Omental fat pad (tissue), 4 donors: ENCODE measurements around the gene DLGAP1. TPM values are rescaled to one million over a fixed set of nuclear protein-coding genes. Genes with fewer than 3 reads are reported as not detected.

Experiments
- ATAC-seq: fragments of 150-250 bp; one replicate; pipeline ENCODE4 v1.9.1; 2016; ENCODE audit warnings: mild to moderate bottlenecking, moderate library complexity; ENCODE audit not compliant: low FRiP score
- DNase-seq: peaks from one replicate; pipeline ENCODE4 v3.0.0-alpha.2; 2019; ENCODE audit warnings: low spot score
- total RNA-seq, 4 donors: library from RNA; depleted of rRNA; stranded (reverse); fragments of >200 nt; gene quantifications; one replicate each; pipeline ENCODE4 v1.1.0, GENCODE V29; 2016
- TF ChIP-seq, protein P1 (sequence below), 3 donors: fragments of 450-650 bp; IDR thresholded peaks; one replicate each; pipeline ENCODE4 v1.5.1; 2016 to 2017; ENCODE audit warnings: antibody characterized with exemption in 3 of 3, mild to moderate bottlenecking in 3 of 3, moderate library complexity in 2 of 3

Gene DLGAP1
- total RNA-seq, 4 donors from 2014 or later = 1.5 to 8.0 (median 5.4) TPM

DNA sequence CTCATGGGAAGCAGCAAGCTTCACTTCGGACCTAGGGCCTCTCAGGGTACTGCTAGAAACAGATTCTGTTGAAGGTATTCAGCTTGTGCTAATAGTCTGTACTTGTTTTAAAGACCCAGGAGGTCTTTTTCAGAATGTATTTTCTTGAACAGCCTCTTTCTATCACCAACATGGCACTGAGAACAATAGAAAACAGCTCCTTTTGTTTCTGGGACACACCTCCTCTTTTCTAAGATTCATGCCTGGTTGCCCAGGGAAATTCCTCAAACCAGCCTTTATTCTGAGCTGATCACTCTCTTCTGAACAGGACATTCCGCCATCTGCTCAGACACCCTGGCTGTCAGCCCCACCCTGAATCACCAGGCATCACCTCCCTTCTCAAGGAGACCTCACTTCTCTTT is 615.5 kb downstream of the DLGAP1 start:
- ATAC-seq (no peak), DNase-seq (no peak)
- TF ChIP-seq, protein P1, sequence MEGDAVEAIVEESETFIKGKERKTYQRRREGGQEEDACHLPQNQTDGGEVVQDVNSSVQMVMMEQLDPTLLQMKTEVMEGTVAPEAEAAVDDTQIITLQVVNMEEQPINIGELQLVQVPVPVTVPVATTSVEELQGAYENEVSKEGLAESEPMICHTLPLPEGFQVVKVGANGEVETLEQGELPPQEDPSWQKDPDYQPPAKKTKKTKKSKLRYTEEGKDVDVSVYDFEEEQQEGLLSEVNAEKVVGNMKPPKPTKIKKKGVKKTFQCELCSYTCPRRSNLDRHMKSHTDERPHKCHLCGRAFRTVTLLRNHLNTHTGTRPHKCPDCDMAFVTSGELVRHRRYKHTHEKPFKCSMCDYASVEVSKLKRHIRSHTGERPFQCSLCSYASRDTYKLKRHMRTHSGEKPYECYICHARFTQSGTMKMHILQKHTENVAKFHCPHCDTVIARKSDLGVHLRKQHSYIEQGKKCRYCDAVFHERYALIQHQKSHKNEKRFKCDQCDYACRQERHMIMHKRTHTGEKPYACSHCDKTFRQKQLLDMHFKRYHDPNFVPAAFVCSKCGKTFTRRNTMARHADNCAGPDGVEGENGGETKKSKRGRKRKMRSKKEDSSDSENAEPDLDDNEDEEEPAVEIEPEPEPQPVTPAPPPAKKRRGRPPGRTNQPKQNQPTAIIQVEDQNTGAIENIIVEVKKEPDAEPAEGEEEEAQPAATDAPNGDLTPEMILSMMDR (IDR thresholded peaks at IDR 0.05) = no peak

DNA sequence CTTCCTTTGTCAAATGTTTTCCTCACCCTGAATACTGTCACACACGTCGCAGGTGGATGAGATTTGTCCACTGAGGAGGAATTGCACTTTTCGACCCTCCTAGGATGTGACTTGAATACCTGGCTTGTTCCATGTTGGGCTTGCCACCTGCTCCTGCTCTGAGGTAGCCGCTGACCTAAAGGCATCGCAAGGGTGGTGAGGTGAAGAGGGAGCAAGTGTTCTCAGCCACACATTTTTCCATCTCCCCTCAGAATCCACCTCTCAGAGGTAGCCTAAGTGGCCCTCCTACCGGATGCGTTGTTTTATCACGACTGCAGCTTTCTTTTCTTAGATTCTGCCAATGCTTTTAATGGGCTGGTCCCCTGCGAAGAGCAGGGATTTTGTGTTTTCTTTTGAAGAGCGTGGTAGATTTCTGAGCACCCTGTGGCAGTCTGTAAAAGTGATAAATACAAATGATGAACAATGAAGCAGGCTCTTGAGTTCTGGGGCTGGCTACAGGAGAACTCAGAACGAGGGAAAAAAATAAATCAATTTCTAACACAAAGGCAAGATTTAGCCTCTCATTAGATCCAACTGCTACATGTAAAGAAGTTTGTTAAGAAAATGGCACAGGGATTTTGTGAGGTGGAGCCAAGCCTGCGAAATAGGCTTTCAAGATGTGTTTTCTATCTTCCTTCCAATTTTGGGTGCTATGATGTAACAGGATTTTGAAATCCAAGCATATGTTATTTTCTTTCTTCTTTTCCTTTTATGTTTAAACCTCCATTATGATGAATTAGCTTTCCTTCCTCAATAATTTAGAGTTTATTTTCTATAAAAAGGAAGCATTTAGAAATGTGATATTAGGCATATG is 618.4 kb downstream of the DLGAP1 start:
- TF ChIP-seq, protein P1 (IDR thresholded peaks at IDR 0.05) = no peak
- DNase-seq (no peak), ATAC-seq (no peak)

DNA sequence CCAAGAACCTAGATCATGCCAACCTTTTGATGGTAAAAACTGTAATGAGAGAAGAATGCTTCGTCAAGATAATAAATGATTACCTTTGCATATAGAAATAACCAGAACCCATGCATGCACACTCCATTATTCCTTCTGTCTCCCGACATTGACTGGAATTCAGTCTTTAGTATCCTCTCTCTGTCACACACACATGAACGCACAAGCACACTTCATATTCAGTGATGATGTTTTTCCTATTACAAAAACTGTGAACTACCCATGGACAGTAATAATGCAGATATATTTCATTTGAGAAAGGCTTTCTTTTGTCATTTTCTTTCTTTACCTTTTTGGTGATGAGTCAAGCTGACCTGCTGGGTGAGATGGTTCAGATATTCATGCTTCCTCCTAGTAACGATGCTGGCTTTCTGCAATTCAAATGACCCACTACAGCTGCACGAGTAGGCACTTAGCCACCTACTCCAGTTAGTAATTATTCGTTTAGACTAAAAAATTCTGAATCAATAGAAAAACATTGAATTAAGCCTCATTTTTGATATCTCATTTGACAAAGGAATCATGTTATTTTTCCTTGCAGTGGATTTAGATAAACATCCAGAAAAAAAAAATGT is 623.0 kb downstream of the DLGAP1 start:
- TF ChIP-seq, protein P1 (IDR thresholded peaks at IDR 0.05) = no peak
- no peak for ATAC-seq
- no peak for DNase-seq

DNA sequence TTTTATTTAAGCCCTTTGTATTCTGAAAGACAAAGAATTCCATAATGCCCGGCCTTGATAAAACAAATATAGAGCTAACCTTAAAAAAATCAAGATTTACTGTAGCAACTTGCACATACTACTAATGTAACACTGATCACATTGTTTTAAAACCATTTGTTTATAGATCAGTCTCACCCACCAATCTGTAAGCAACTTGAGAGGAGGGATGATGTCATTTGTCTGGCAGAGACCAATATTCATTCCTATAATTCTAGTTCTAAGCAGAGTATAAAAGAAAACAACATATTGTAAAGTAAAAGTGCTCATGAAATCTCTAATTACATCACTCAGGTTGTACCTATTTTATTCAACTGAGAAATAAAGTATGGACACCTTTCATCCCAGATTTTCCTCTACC is 624.5 kb downstream of the DLGAP1 start:
- DNase-seq = no peak
- ATAC-seq = no peak
- TF ChIP-seq, protein P1 (IDR thresholded peaks at IDR 0.05) = no peak

DNA sequence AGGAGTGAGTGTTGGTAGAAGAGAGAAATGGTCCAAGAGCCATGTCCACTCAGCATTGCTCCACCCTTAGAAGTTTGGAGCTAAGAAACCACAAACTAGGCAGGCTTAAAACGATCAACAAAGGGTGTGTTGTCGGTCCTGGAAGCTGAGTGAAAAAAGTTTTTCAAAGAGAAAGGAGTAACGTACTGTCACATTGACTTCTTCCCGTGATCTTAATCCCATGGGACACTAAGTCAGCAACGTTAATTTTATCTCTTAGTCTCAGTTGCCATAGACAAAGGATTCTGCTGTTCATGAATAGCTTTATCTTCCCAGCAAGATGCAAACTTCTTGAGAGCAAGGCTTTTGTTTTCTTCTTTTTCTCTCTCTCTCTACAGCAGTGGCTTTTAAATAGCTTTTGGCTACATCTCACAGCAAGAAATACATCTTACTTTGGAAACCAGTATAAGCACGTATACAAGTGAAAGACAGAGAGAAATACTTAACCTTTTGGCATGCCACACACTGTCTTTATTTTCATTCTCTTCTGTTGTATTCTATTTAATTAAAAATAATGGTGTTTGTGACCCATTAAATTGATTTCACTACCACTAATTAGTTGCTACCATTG is 627.8 kb downstream of the DLGAP1 start:
- ATAC-seq (no peak), DNase-seq (no peak)
- TF ChIP-seq, protein P1 (IDR thresholded peaks at IDR 0.05) = no peak

DNA sequence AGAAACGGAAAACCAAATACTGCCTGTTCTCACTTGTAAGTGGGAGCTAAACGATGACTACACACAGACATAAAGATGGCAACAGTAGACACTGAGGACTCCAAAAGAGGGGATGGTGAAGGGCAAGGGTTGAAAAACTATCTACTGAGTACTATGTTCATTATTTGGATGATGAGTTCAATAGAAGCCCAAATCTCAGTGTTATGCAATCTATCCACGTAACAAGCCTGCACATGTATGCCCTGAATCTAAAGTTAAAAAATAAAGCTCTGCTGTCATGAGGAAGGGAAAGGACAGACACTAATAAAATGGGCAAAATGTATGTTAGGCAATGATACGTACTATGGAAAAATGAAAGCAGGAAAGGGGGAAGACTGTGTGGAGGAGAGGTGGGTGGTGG is 629.1 kb downstream of the DLGAP1 start:
- TF ChIP-seq, protein P1 (IDR thresholded peaks at IDR 0.05) = no peak
- no peak for DNase-seq
- ATAC-seq = no peak
